Ammon's horn (tissue), 1 donor: ENCODE measurements around the gene MYT1.

Source experiments
- DNase-seq: peaks from one replicate; pipeline ENCODE4 v3.0.0-alpha.2; 2016; ENCODE audit warnings: low spot score

MYT1 gene

DNA sequence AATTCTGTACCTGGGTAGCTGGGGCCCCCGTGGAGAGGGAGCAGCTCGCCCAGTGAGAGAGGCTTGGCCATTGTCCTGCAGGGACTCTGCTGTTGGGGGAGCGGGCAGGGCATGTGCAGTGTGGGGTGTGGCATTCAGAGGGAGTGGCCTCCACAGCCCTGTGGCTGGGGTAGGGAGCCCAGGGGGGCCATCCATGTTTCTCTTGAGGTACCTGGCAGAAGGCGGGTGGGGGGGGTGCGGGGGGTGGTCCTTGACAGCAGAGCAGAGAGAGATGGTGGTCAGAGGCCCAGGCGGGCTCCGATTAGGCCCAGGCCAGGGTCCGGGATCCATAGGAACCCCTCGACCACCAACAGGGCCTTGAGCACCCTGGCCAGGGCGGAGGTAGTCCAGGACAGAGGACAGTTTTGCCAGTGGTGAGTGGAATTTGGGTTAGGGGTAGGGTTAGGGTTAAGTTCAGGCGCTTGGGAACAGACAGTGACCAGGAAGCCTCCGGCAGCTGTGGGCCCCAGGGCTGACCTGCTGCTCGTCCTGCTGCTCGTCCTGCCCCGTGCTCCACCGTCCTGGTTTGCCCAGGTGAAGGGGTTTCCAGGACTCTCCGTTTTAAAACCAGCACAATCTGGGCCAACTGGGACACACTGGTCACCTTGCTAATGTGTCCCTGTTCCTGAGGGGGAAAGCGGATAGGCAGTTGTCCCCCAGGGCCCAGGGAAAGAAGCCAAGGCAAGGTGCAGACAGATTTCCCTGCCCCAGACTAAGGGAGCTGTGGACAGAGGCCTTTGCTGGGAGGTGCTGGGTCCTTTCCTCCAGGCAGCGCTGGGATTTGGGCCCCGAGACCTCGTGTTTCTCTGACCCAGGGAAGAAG, 24.8 kb upstream of the MYT1 start:
- DNase-seq: no peak

DNA sequence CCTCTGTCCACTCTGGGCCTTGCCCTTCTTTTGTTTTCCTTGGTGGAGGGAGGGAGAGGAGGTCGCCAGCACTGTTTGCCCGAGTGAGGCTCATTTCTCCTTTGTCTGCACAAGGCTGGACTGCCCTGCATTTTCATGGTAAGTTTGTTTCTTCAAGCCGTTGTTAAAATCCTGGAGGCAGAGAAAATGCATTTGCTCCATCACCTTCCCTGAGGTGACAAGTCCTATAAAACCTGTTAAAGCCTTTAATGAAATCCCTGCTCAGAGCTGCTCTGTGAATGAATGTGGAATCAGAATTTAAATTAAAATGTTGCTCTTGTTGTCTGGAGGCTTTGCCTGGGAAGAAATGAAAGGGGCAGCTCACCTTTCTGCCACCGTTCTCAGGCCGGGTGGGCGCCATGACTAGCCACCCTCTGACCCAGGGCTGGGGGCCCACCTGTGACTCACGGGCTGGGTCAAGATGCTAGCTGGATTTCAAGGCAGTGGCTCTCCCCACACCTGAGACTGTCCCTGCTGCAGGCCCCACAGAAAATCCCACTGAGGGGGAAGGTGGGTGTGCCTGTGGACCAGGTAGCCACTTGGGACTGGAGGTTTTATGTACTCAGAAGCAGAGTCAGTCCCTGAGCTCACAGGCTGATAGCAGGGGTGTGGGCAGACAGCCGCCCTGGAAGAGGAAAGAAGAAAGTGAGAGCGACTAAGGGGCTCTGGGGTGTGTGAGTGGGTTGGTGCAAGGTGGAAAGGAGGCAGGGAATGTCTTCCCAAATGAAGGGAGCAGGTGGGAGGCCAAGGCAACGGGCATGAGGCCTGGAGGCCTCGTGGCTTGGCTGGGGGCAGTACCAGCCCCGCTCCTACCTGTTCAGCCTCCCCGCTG, 24.0 kb upstream of the MYT1 start:
- DNase-seq: no peak

DNA sequence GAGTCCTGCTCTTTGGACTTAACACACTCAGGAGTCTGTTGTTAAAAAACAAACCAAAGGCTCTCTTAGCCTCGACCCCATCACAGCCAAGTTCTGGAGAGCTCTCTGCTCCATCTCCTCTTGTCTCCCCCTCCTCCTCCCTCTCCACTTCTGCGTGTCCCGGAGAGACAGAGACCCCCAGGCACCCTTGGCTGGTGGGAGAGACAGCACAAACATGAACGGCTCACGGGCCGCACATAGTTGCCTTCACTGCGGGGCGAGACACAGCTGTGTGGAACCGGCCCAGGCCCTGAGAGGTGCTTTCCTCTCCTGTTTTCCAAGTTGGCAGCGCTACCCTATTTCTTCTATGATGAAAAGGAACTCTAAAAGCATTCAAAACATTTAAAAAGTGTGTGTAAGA, 23.3 kb upstream of the MYT1 start:
- DNase-seq: no peak

DNA sequence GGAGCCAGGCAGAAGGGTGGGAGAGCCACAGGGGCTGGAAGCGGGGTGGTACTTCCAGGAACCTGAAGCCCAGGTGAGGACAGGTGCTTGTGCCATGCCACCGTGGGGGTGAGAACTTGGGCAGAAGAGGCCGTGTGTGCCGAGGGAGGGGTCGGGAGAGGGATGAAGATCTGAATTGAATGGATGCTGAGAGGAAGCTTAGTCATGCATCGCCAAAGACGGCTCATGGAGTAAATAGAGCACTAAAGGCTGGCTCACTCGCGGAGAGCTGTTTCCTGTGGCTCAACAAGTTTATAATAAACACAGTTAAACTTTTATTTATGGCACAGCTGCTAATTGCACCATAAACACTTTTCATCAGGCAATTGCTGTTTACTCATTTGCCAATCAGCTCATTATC, 21.7 kb upstream of the MYT1 start:
- DNase-seq: no peak

DNA sequence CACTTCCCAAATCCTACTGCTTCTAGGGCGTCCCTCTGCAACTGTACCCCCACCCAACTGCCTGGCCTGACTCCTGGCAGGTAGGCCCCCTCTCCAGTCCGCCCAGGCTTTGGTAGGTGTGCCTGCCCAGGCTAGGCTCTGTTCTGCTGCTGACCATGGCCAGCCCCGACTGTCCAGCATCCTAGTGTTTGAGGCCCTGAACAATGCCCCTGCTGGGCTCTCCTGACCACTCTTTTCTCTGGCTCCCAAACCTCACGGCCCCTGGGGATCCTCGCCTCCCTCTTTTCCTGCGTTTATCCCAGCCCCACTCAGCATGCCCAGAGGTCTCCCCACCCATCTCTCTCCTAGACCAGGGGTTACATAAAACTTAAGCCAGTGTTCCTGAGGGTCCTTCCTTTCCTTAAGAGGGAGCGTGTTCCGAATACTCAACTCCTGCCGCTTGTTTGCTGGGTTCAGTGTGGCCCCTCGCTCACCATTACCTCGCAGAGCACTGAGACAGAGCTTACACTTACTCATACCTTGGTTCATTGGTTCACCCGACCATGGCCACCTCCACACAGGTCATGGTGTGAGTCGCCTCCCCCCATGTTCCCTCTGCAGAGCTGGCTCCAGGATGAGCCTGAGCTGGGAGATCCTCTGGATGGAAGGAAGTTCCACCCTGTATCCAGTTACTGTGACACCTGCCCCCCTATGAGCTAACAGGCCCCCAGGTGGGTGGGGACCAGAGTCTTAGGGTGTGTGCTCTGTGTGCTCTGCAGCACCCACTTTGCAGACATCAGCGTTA, 21.0 kb upstream of the MYT1 start:
- DNase-seq: no peak

DNA sequence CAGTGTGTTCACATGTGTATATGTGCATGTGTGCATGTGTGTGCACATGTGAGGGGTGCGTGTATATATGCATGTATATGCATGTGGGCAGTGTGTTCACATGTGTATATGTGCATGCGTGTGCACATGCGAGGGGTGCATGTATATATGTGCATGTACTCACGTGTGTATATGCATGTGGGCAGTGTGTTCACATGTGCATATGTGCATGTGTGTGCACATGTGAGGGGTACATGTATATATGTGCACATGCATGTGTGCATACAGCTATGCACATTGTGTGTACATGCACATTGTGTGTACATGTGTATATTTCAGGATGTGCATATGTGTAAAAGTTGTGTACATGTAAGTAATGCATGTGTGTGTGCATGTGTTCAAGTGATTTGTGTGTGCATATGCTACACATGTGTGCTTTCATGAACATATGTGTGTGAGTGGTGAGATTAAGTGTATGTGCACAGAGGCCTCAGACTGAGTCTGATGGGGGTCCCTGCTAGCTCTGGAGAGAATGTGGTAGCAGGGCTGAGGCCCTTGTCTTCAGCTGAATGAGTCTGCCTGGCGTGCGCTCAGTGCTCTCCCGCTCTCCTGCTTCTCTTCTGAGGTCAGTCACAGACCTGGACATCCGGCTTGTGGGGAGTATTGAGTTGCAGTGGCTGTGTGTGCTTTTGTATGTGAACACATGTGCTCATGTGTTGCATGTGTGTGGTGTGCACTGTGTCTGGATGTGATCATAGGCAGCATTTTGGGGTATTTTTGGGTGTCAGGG, 19.9 kb upstream of the MYT1 start:
- no peak for DNase-seq

DNA sequence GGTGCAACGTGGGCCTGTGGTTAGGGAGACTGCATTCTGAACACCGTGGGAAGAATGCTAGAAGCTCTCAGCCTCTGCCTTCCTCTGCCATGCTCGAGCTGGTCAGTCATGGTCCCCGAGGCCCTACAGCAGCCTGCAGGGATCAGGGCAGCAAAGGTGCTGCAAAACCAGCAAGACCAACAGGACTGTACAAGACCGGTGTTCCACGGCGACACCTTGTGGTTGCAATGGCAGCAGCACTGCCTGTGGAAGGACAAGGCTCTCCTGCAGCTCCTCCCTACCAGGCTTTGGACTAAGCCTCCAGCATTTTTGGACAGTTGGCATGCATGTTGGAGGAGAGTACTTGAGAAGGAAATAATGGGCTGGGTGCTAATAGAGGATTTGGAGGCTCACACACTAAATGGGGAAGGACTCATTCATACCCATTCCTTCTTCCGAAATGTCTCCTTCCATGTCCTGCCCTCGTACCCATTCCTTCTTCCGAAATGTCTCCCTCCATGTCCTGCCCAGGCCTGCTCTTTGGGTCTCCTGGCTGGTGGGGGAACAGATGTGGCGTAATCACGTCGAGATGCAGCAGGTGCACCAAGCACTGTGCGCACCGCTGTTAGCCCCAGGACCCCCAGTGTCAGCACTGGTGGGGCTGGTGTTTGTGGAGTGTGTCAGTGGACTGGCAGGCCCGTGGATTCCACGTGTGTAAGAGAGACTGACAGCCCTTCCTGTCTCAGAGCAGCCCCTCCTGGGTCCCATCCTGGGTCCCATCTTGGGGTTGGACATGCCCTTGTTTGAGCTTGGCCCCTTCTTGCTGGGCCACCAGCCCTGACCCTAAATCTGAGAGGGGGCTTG, 18.6 kb upstream of the MYT1 start:
- DNase-seq: no peak

DNA sequence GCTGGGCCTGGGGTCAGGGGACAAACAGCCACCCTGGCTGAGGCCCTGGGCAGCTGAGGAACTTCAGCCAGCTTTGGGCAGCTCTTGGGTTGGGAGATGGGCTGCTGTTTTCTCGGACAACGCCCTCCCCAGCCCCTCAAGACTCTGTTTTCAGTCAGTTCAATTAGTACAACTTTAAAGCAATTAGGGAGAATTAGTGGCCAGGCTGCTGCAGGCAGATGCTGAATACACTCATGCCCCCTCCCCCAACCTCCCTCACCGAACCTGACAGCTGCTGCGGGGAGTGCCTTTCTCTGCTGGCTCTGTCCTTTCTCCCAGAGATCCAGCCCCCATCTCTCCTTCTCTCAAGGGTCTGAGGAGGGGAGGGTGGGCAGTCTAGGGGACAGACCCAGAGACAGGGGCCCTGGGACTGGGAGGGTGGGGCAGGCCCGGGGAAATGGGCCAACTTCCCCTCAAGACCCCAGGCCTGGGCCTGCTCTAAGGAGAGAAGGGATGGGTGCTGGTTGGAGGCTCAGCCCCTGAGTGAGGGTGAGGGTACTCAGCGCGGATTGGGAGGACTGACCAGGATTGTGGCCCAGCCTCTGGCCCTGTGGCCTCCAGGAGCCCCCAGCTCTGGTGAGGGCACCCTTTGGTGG, 17.8 kb upstream of the MYT1 start:
- DNase-seq: no peak

DNA sequence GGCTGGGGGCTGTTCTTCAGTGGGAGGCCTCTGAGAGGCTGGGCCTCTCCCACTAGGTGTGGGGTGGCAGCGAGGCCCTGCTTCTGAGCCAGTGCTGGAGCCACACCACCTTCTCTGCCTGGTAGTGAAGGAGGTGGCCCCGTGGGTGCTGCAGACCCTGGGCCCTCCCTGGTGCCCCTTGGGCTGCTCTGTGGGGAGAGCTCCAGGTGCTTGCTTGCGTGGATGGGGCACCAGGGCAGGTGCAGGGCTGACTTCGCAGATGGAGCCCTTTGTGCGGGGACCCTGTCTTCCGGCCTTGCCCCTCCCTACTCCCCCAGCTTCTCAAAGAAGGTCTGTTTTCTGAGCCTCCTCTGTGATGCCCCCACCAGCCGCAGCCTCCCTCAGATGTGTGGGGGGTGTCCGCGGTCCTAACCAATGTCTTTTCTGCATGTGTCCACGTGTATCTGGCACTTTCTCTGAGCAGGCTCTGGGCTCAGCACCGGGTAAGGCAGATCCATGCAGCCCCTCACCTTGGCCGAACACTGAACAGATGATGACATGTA, 17.2 kb upstream of the MYT1 start:
- peak; percentile 35 for DNase-seq

DNA sequence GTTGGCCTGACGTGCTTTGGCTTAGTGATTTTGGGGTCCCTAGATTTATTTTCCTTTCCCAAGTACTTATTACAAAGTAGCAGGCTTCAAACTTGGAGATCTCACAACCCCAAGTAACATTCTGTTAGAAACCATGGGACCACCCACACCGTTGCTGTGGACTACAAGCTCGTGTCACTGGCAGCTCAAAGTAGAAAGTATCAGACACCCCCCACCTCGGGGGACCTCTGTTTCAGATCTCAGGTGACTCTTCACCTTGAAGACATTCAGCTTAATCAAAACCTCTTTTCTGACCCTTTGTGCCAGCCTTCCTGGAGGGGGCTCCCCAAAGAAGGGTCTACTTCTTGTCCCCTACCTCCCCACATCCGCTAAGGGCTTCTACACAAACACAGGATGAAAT, 15.7 kb upstream of the MYT1 start:
- no peak for DNase-seq

DNA sequence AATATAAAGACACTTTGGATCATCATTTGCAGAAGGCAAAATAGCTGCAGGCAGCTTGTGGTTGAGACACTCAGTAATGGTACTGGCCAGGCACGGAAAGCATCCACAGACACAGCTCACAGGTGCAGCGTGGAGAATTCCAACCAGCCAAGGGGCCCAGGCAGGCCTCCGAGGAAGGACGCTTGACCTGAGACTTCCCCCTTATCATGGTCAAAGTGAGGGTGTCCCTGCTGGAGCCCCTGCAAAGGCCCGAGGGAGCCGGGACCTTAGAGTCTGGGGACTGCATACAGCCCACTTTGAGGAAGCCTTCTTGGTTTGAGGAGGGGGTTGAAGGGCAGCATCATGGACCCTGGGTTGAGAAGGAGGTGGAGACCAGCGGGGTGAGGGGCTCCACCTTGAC, 15.1 kb upstream of the MYT1 start:
- DNase-seq: no peak

DNA sequence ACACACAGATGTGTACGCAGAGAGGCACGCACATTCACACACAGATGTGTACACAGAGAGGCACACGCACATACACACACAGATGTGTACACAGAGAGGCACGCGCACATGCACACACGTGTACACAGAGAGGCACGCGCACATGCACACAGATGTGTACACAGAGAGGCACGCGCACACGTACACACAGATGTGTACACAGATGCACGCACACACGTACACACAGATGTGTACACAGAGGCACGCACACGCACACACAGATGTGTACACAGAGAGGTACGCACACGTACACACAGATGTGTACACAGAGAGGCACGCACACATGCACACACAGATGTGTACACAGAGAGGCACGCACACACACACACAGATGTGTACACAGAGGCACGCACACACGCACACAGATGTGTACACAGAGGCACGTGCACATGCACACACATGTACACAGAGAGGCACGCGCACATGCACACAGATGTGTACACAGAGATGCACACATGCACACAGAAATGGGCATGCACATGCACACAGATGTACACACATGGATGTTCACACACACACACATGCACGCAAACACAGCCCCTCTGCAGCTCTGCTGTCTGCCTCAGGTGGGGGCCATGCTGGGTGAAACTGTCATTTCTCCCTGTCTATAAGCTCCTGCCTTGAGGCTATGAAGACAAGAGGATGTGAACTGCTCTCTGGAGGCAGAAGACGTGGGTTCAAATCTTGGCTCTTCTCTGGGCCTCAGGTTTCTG, 14.3 kb upstream of the MYT1 start:
- DNase-seq: no peak

DNA sequence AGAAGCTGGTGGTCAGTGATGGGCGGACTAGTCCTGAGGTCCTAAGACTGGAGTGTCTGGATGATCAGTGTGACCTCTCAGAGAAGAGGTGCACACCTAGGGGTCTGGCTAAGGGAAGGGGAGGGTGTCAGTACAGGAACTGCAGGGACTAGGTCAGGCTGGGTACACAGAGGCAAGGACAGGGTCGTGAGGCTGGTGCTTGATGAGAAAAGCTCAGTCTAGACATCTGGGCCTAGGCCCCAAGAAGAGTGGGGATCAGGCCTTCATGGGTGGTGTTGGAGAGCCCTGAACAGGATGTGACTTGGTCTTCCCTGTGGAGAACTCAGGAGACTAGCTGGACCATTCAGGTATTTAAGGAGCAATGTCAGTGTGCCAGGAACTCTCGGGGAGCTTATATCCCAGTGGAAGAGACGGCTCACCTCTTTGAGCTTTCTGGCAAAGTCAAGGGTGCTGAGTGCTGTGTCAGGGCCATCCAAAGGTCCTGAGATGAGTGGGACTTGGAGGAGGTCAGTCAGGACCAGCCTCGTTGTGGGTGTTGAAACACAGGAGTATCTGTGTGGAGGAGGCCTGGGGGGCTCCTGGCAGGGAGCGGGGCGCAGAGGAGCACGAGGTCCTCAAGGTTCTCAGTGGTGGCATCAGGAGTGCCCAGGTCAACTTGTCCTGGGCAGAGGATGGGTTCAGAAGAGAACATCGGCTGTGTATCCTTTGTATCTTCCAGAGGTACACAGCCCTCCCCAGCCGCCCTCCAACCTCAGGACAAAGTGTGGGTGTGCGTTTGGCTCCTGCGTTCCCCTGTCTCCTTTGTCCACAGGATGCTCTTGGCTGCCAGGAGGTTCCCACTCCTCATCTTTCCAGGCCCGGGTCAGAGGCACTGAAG, 13.3 kb upstream of the MYT1 start:
- no peak for DNase-seq

DNA sequence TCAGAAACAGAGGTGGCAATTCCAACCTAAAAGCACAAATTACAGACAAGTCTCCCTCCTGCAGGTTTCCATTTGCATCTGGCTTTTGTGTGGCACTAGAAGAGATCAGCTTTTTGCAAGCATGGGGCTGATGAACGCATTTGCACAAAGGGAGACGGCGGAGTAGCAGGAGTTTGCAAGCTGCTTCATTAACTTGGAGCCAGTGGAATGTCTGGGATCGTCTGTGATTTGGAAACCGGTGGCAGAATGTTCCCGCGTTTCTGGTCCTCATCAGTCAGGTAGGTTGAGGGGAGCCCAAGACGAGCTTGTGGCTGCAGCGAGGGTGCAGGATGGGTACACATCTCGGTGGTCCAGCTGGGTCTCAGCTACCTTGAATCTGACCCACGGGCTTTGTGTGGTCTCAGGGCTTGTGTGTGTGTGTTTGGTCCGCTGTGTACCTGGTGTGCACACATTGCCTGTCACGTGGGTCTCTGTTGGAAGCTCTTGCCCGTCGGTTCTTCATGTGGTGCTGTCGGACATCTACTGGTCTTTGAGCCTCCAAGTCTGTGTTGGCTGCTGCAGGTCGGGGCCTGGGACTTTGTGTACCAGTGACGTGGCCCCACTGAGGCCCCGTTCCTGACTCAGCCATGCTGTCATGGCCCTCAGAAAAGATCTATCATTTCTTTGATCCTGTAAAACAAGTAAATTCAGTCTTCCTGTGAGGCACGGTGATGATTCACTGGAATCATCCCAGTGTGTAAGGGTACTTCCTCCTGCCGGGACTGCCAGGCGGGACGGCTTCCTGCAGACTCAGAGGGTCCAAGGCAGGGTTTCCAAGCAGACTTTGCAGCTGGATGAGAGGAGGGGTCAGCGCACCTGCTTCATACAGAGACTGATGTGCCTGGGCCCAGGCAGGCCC, 12.4 kb upstream of the MYT1 start:
- no peak for DNase-seq

DNA sequence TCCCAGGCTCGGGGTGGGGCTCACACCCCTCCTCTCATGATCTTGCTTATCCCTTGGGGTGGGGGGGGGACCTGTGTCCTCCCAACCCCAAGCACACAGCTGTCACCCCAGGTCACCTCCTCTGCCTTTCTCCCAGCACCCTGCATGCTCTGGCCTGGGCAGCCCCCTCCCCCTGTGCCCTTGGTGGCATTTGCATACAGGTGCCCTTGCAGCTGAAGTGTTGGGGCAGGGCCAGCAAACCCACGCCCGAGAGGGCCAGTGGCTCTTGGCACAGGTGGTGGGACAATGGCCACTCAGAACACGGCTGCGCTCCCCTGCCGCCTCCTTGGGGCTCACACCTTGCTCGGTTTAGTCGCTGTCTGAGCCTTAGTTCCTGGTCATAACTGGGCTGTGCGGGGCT, 11.3 kb upstream of the MYT1 start:
- DNase-seq: no peak

DNA sequence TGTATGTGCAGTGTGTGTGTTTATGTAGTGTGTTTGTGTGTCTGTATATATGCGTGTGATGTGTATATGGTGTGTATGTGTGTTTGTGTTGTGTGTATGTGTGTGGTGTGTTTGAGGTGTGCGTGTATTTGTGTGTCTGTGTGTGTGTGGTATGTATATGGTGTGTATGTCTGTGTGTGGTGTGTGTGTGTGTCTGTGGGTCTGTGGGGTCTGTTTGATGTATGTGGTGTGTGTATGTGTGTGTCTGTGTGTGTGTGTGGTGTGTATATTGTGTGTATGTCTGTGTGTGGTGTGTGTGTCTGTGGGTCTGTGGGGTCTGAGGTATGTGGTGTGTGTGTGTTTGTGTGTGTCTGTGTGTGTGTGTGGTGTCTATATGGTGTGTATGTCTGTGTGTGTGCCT, 10.8 kb upstream of the MYT1 start:
- no peak for DNase-seq
